Measurements from ENCODE around the gene CACNG3. TPM values are rescaled to one million over a fixed set of nuclear protein-coding genes. Genes with fewer than 3 reads are reported as not detected.

Gene CACNG3
- total RNA-seq, 4 donors from 2014 or later, result not detected

GRCh38 chr16:24315343-24315742 is 59.2 kb downstream of the CACNG3 start:
- TF ChIP-seq POLR2A (IDR thresholded peaks at IDR 0.05) (no peak), CTCF (IDR thresholded peaks at IDR 0.05) (no peak)
- no peak overlapping the region for H3K27ac ChIP-seq
- intact Hi-C loops (cut with DNase I), result no loop called here
- no peaks in the 10 kb centered on the region for H3K9me3 ChIP-seq
- no peaks in the 10 kb centered on the region for H3K36me3 ChIP-seq
- no peaks in the 10 kb centered on the region for H3K27me3 ChIP-seq
- H3K4me1 ChIP-seq, result no peaks in the 10 kb centered on the region
- H3K4me3 ChIP-seq (replicated peaks in 1 of 3), result no peak overlapping the region
- no peak for DNase-seq

GRCh38 chr16:24318680-24319079 is 62.5 kb downstream of the CACNG3 start:
- Histone ChIP-seq H3K4me3 (replicated peaks in 1 of 3) (no peak overlapping the region), H3K4me1 (no peaks in the 10 kb centered on the region), H3K27me3 (no peaks in the 10 kb centered on the region), H3K9me3 (no peaks in the 10 kb centered on the region), H3K27ac (no peak overlapping the region), H3K36me3 (no peaks in the 10 kb centered on the region)
- WGBS, 2 donors, result 47 to 60% methylated on average over 1 of the region's 1 CpG
- intact Hi-C loops (cut with DNase I), result no loop called here
- TF ChIP-seq POLR2A (IDR thresholded peaks at IDR 0.05), result no peak
- no peak for TF ChIP-seq CTCF (IDR thresholded peaks at IDR 0.05)
- no peak for DNase-seq

DNA sequence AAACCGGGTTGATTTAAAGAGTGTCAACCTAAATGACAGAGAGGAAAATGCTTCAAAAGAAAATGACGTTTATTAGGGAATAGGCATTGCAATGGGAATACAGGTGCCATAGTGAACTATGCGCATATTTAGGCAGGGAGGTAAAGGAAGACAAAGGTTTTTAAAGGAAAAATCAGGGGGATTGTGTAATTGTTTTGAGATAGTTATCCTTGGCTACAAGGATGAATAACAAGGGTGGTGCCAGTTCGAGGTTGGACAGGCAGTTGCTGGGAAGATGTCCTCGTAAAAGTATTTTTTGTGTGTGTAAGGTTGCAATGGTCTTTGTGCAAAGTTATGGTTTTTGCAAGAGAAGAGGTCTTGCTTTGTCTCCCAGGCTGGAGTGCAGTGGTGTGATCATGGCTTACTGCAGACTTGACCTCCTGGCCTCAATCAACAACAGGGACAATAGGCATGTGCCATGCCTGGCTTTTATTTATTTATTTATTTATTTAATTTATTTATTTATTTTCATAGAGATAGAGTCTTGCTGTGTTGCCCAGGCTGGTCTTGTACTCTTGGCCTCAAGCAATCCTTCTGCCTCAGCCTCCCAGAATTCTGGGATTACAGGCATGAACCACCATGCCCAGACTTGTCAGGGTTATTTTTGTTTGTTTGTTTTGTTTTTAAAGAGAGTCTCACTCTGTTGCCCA is 63.1 kb downstream of the CACNG3 start:
- Histone ChIP-seq H3K4me1 (no peaks in the 10 kb centered on the region), H3K27ac (no peak overlapping the region), H3K36me3 (no peaks in the 10 kb centered on the region), H3K4me3 (replicated peaks in 1 of 3) (no peak overlapping the region), H3K27me3 (no peaks in the 10 kb centered on the region), H3K9me3 (no peaks in the 10 kb centered on the region)
- DNase-seq, result no peak
- TF ChIP-seq POLR2A (IDR thresholded peaks at IDR 0.05) (no peak), CTCF (IDR thresholded peaks at IDR 0.05) (no peak)
- intact Hi-C loops (cut with DNase I), result no loop called here
- 69 to 73% methylated on average over 5 of the region's 5 CpGs for WGBS, 2 donors

GRCh38 chr16:24322106-24322505 is 66.0 kb downstream of the CACNG3 start:
- no peak for DNase-seq
- WGBS, 2 donors, result 27 to 42% methylated on average over 10 of the region's 10 CpGs
- intact Hi-C loops (cut with DNase I), result no loop called here

More at GRCh38 chr16:24322106-24322505, 66.0 kb downstream of the CACNG3 start:
- Histone ChIP-seq H3K36me3 (no peaks in the 10 kb centered on the region), H3K27me3 (no peaks in the 10 kb centered on the region), H3K4me1 (no peaks in the 10 kb centered on the region), H3K27ac (no peak overlapping the region), H3K4me3 (replicated peaks in 1 of 3) (no peak overlapping the region), H3K9me3 (no peaks in the 10 kb centered on the region)
- TF ChIP-seq CTCF (IDR thresholded peaks at IDR 0.05) (no peak), POLR2A (IDR thresholded peaks at IDR 0.05) (no peak)
